ENCODE results near the gene RNF207.

The RNF207 gene

GRCh38 chr1:6166655-6167390 lies 39.1 kb upstream of the RNF207 start:
- TF ChIP-seq POLR2A (IDR thresholded peaks at IDR 0.05; ENCODE audit: extremely low read depth, insufficient read length), result no peak
- no peak for TF ChIP-seq CTCF (IDR thresholded peaks at IDR 0.05; ENCODE audit: low read depth, low read length)
- TF ChIP-seq MYC (IDR thresholded peaks at IDR 0.05; ENCODE audit: low read depth, low read length), result no peak
- DNase-seq (ENCODE audit: low read depth), result no peak
- no peak overlapping the region for H3K4me3 ChIP-seq (ENCODE audit: low read depth, low read length)

GRCh38 chr1:6167391-6168303 lies 38.3 kb upstream of the RNF207 start:
- TF ChIP-seq, protein P1, sequence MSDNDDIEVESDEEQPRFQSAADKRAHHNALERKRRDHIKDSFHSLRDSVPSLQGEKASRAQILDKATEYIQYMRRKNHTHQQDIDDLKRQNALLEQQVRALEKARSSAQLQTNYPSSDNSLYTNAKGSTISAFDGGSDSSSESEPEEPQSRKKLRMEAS (IDR thresholded peaks at IDR 0.05; ENCODE audit: low read depth, low read length), result no peak
- TF ChIP-seq POLR2A (IDR thresholded peaks at IDR 0.05; ENCODE audit: extremely low read depth, insufficient read length) (no peak), MYC (IDR thresholded peaks at IDR 0.05; ENCODE audit: low read depth, low read length) (no peak), CTCF (IDR thresholded peaks at IDR 0.05; ENCODE audit: low read depth, low read length) (no peak)
- no peak for DNase-seq (ENCODE audit: low read depth)
- no peak overlapping the region for H3K4me3 ChIP-seq (ENCODE audit: low read depth, low read length)

- TF ChIP-seq POLR2A (IDR thresholded peaks at IDR 0.05; ENCODE audit: extremely low read depth, insufficient read length), result no peak
- TF ChIP-seq, protein P1 (IDR thresholded peaks at IDR 0.05; ENCODE audit: low read depth, low read length), result no peak
- no peak for TF ChIP-seq MYC (IDR thresholded peaks at IDR 0.05; ENCODE audit: low read depth, low read length)
- TF ChIP-seq CTCF (IDR thresholded peaks at IDR 0.05; ENCODE audit: low read depth, low read length), result no peak
- no peak for DNase-seq (ENCODE audit: low read depth)
- H3K4me3 ChIP-seq (ENCODE audit: low read depth, low read length), result no peak overlapping the region
Measured at GRCh38 chr1:6168947-6169586, 36.9 kb upstream of the RNF207 start.

DNA sequence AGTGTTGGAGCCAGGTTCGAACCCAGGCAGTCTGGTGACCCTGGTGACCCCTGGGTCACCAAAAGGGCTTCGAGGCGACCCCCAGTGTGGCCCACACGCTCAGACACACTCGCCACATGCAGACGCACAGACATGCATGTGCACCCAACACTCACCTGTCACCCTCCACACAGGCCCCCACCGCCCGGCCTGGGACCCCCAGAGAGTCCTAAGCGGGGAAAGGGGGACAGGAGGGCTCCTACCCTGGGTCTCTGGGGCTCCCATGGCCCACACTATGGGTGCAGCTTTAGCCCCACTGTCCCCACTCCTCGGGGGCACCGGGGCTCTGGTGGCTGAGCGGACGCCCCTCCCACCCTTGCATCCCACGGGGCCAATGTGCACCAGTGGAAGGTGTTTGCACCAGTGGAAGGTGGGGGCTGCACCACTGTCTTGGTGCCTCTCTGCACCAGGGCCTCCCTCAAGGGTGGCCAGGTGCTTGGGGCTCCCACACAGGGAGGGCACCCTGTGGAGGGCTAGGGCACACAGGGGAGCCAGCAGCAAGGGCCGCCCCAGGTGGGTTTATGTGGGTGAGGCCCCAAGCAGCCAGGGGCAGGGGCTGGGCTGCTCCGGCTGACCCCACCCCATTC lies 35.7 kb upstream of the RNF207 start:
- no peak overlapping the region for H3K4me3 ChIP-seq (ENCODE audit: low read depth, low read length)
- no peak for DNase-seq (ENCODE audit: low read depth)
- TF ChIP-seq, protein P1 (IDR thresholded peaks at IDR 0.05; ENCODE audit: low read depth, low read length), result no peak
- TF ChIP-seq CTCF (IDR thresholded peaks at IDR 0.05; ENCODE audit: low read depth, low read length), result no peak
- no peak for TF ChIP-seq MYC (IDR thresholded peaks at IDR 0.05; ENCODE audit: low read depth, low read length)

DNA sequence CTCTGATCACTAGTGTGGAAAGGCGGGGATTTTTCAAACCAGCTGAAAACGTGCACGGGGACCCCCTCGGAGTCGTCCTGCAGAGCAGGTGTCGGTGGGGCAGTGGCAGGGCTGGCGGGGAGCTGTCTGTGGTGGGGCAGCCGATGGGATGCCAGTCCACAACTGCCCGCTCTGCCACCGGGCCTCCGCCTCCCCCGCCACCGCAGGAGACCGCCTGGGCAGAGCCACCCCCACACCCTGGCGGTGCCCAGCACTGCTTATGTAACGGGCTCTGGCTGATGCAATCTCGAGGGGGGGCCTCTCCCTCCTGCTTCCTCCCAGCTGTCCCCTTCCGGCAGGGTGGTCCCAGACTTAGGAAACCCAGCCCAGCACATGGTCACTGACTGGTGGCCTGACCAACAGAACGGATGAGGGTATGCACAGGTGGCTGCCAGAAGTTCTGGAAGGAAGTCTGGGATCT lies 35.1 kb upstream of the RNF207 start:
- DNase-seq (ENCODE audit: low read depth), result peak; percentile 28
- H3K4me3 ChIP-seq (ENCODE audit: low read depth, low read length), result no peak overlapping the region
- TF ChIP-seq MYC (IDR thresholded peaks at IDR 0.05; ENCODE audit: low read depth, low read length) (peak; percentile 97), CTCF (IDR thresholded peaks at IDR 0.05; ENCODE audit: low read depth, low read length) (no peak), POLR2A (IDR thresholded peaks at IDR 0.05; ENCODE audit: extremely low read depth, insufficient read length) (no peak)
- TF ChIP-seq, protein P1 (IDR thresholded peaks at IDR 0.05; ENCODE audit: low read depth, low read length), result peak; percentile 94
